ENCODE results near the gene PIRT. TPM values are rescaled to one million over a fixed set of nuclear protein-coding genes. Genes with fewer than 3 reads are reported as not detected.

Gene PIRT
- total RNA-seq, 1 donor from 2014 or later: 0.07 TPM

DNA sequence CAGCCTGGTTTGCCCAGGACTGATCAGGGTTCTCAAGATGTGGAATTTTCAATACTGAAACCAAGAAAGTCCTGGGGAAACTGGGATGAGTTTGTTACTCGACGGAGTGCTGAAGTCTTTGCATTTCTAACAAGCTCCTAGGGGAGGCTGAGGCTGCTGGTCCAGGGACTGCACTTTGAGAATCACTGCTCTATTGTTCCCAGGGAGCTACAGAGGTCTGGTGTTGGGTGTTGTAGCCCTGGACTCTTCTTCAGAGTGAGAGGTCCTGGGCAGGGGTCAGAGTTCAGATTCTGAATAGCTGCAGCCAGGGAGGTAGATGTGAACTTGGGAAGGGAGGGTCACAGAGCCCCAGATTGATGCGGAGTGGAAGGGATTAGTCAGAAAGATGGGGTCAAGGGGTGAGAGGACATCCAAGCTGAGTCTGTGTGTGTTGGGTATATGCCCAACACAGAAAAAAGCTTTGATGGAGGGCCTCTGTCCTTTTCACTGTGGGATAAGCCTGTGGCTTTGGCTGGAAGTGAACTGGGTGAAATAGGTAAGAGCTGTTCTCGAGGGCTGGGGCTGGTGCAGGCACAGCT is 48.1 kb downstream of the PIRT start:
- H3K27ac Mint-ChIP-seq (ENCODE audit: unreplicated experiment): no peak overlapping the region
- H3K27me3 Mint-ChIP-seq (ENCODE audit: low read depth): no peaks in the 10 kb centered on the region
- H3K9me3 Mint-ChIP-seq: no peaks in the 10 kb centered on the region
- H3K36me3 Mint-ChIP-seq (ENCODE audit: low read depth): no peaks in the 10 kb centered on the region
- DNase-seq (ENCODE audit: low read depth, low spot score): peak; percentile 5
- TF ChIP-seq, protein P1, sequence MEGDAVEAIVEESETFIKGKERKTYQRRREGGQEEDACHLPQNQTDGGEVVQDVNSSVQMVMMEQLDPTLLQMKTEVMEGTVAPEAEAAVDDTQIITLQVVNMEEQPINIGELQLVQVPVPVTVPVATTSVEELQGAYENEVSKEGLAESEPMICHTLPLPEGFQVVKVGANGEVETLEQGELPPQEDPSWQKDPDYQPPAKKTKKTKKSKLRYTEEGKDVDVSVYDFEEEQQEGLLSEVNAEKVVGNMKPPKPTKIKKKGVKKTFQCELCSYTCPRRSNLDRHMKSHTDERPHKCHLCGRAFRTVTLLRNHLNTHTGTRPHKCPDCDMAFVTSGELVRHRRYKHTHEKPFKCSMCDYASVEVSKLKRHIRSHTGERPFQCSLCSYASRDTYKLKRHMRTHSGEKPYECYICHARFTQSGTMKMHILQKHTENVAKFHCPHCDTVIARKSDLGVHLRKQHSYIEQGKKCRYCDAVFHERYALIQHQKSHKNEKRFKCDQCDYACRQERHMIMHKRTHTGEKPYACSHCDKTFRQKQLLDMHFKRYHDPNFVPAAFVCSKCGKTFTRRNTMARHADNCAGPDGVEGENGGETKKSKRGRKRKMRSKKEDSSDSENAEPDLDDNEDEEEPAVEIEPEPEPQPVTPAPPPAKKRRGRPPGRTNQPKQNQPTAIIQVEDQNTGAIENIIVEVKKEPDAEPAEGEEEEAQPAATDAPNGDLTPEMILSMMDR (conservative IDR thresholded peaks at IDR 0.05): no peak
- H3K4me3 Mint-ChIP-seq: no peak overlapping the region
- H3K4me1 Mint-ChIP-seq: peaks cover 27% of the 10 kb centered on the region

DNA sequence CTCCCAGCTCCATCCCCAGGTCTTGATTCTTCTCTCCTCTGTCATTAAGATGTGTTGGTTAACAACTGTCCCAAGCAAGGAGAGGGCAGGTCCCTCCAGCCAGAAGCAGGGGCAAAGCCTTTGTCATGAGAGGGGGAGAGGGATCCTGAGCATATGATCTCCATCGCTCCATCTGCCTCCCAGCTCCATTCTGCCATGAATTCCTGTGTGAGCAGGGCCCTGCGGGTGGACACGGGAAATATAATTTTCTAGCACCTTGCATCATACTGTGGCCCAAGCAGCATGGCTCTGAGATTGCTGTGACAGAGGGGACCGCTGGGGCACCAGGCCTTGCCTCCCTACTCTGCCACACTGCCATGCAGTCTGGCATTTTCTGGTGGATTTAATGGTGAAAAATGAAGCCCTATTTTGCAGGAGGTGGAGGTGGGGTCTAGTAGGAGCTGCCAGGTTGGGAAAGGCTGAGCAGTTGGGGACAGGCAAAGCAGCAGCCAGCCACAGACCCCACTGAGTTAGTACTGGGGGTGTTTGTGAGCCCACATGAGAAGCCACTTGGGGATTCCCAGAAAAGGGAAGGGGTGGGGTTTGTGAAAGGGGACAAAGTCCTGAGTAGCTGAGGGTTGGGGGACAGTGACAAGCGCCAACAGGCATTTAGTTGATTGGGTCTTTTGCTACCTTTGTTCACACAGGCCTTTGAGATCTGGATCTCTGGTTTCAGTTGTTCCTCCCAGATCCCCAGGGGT is 50.4 kb downstream of the PIRT start:
- Mint-ChIP-seq H3K27me3 (ENCODE audit: low read depth) (peaks cover 3% of the 10 kb centered on the region), H3K4me1 (peaks cover 27% of the 10 kb centered on the region), H3K36me3 (ENCODE audit: low read depth) (no peaks in the 10 kb centered on the region), H3K27ac (ENCODE audit: unreplicated experiment) (no peak overlapping the region), H3K9me3 (no peaks in the 10 kb centered on the region), H3K4me3 (no peak overlapping the region)
- TF ChIP-seq, protein P1 (conservative IDR thresholded peaks at IDR 0.05): no peak
- no peak for DNase-seq (ENCODE audit: low read depth, low spot score)

DNA sequence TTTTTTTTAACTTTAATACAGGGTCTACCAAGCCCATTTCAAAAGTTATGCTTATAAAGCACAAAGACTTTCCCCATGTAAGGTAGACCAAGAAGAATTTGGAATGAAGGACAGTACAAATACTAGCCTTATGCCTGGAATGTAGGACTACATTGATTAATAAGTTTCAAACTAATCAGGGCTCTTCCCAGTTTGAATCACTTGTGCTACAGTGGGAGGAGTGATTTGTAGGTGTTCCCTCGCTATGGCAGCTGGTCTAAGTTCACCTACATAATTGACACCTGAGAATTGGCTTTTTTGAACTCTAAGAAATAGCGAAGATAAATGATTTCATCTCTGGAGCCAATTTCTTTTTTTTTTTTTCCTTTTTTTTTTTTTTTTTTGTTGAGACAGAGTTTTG is 52.6 kb downstream of the PIRT start:
- Mint-ChIP-seq H3K27ac (ENCODE audit: unreplicated experiment) (no peak overlapping the region), H3K9me3 (no peaks in the 10 kb centered on the region), H3K36me3 (ENCODE audit: low read depth) (no peaks in the 10 kb centered on the region), H3K4me3 (no peak overlapping the region), H3K27me3 (ENCODE audit: low read depth) (peaks cover 3% of the 10 kb centered on the region), H3K4me1 (peaks cover 19% of the 10 kb centered on the region)
- no peak for DNase-seq (ENCODE audit: low read depth, low spot score)
- TF ChIP-seq, protein P1 (conservative IDR thresholded peaks at IDR 0.05): no peak

DNA sequence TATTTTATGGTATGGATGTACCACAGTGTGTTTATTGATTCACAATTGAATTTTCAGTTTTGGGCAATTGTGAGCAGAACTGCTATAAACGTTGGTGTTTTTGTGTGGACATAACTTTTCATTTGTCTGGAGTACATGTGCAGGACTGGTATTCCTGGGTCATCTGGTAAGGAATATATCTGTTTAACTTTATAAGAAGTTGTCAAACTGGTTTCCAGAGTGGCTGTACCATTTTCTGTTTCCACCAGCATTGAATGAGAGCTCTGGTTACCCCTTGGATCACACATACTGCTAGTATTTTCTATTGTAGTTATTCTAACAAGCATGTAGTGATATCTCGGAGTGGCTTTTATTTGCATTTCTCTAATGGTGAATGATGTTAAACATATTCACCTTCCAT is 58.3 kb downstream of the PIRT start:
- Mint-ChIP-seq H3K4me3 (no peak overlapping the region), H3K36me3 (ENCODE audit: low read depth) (peaks cover 6% of the 10 kb centered on the region), H3K27ac (ENCODE audit: unreplicated experiment) (no peak overlapping the region), H3K4me1 (no peaks in the 10 kb centered on the region), H3K9me3 (peaks cover 6% of the 10 kb centered on the region), H3K27me3 (ENCODE audit: low read depth) (peaks cover 6% of the 10 kb centered on the region)
- no peak for DNase-seq (ENCODE audit: low read depth, low spot score)
- TF ChIP-seq, protein P1 (conservative IDR thresholded peaks at IDR 0.05): no peak

DNA sequence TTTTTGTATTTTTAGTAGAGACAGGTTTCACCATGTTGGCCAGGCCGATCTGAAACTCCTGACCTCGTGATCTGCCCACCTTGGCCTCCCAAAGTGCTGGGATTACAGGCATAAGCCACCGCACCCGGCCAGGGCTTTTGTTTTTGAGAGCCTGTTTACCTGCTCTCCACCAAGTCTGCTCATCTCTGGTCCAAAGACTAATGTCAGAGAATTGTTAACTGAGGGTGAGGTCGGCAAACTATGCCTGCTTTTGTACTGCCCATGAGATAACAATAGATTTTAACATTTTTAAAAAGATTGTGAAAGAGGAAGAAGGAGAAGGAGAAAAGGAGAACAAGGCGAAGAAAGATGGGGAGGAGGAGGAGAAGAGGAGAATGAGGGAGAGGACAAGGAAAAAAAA is 60.0 kb downstream of the PIRT start:
- H3K4me1 Mint-ChIP-seq: peaks cover 13% of the 10 kb centered on the region
- peaks cover 9% of the 10 kb centered on the region for H3K36me3 Mint-ChIP-seq (ENCODE audit: low read depth)
- no peak for DNase-seq (ENCODE audit: low read depth, low spot score)
- H3K9me3 Mint-ChIP-seq: peaks cover 7% of the 10 kb centered on the region
- TF ChIP-seq, protein P1 (conservative IDR thresholded peaks at IDR 0.05): no peak
- no peak overlapping the region for H3K27ac Mint-ChIP-seq (ENCODE audit: unreplicated experiment)
- H3K4me3 Mint-ChIP-seq: no peak overlapping the region
- H3K27me3 Mint-ChIP-seq (ENCODE audit: low read depth): peaks cover 9% of the 10 kb centered on the region
